GM06990 (cell line): ENCODE results near the gene DNAJB14.

Source experiments
- DNase-seq: peaks from one replicate; pipeline ENCODE4 v3.0.0-alpha.2; 2011; ENCODE audit not compliant: insufficient read length; ENCODE audit errors: extremely low read depth
- H3K27me3 ChIP-seq: replicated peaks from 2 replicates; pipeline ENCODE4 v1.6.0; 2011; ENCODE audit warnings: low read length; ENCODE audit not compliant: control insufficient read depth, insufficient read depth
- H3K36me3 ChIP-seq: 2 replicates; pipeline ENCODE4 v1.5.1; 2011; ENCODE audit warnings: low read length; ENCODE audit not compliant: control insufficient read depth, insufficient read depth
- H3K4me3 ChIP-seq: replicated peaks from 2 replicates; pipeline ENCODE4 v1.5.1; 2011; ENCODE audit warnings: low read depth, mild to moderate bottlenecking, control low read depth, low read length
- CTCF ChIP-seq: IDR thresholded peaks from 2 replicates; pipeline ENCODE4 v1.5.1; 2011; ENCODE audit warnings: low read length, control low read depth, mild to moderate bottlenecking, inconsistent platforms; ENCODE audit not compliant: insufficient read depth, poor library complexity, severe bottlenecking

DNAJB14 gene

GRCh38 chr4:99946356-99947189 is at the start of gene DNAJB14:
DNAJB14 (minus strand) TSS chr4:99946618; CDS start chr4:99946571, 47 bp downstream.
- H3K27me3 ChIP-seq, result no peaks in the 10 kb centered on the region
- no peak for TF ChIP-seq CTCF
- peak; percentile 91 for DNase-seq
- no peaks in the 10 kb centered on the region for H3K36me3 ChIP-seq
- H3K4me3 ChIP-seq, result peak within 1 kb of the TSS; percentile 71

GRCh38 chr4:99991741-99992140 is 45.3 kb upstream of the DNAJB14 start:
- no peak for TF ChIP-seq CTCF
- H3K4me3 ChIP-seq, result no peak overlapping the region
- DNase-seq, result no peak

GRCh38 chr4:99987681-99988080 is 41.3 kb upstream of the DNAJB14 start:
- no peak for DNase-seq
- H3K27me3 ChIP-seq, result no peaks in the 10 kb centered on the region
- H3K4me3 ChIP-seq, result no peak overlapping the region
- H3K36me3 ChIP-seq, result no peaks in the 10 kb centered on the region
- TF ChIP-seq CTCF, result no peak

More at GRCh38 chr4:99991741-99992140, 45.3 kb upstream of the DNAJB14 start:
- no peaks in the 10 kb centered on the region for H3K36me3 ChIP-seq
- no peaks in the 10 kb centered on the region for H3K27me3 ChIP-seq

GRCh38 chr4:99986792-99987191 is 40.4 kb upstream of the DNAJB14 start:
- no peak for DNase-seq
- TF ChIP-seq CTCF, result no peak
- Histone ChIP-seq H3K36me3 (no peaks in the 10 kb centered on the region), H3K4me3 (no peak overlapping the region), H3K27me3 (no peaks in the 10 kb centered on the region)

- DNase-seq, result peak; percentile 40
- no peak overlapping the region for H3K4me3 ChIP-seq
- TF ChIP-seq CTCF, result no peak
- no peaks in the 10 kb centered on the region for H3K36me3 ChIP-seq
- no peaks in the 10 kb centered on the region for H3K27me3 ChIP-seq
Observed at GRCh38 chr4:99983289-99983943, 37.0 kb upstream of the DNAJB14 start.
